Epithelial cell of esophagus (primary cell): ENCODE data around the gene SH3PXD2A.

Experiments
- DNase-seq: peaks from one replicate; pipeline ENCODE4 v3.0.0; 2010; ENCODE audit warnings: low read depth
- H3K4me3 ChIP-seq: 2 replicates; pipeline ENCODE4 v1.5.1; 2011; ENCODE audit warnings: mild to moderate bottlenecking, low read length, control low read depth
- TF ChIP-seq, protein P1 (sequence below): IDR thresholded peaks from 2 replicates; pipeline ENCODE4 v1.5.1; 2011; ENCODE audit warnings: low read depth, mild to moderate bottlenecking, low read length, control low read depth, inconsistent platforms; ENCODE audit not compliant: insufficient read depth; ENCODE audit errors: missing control alignments

The SH3PXD2A gene

DNA sequence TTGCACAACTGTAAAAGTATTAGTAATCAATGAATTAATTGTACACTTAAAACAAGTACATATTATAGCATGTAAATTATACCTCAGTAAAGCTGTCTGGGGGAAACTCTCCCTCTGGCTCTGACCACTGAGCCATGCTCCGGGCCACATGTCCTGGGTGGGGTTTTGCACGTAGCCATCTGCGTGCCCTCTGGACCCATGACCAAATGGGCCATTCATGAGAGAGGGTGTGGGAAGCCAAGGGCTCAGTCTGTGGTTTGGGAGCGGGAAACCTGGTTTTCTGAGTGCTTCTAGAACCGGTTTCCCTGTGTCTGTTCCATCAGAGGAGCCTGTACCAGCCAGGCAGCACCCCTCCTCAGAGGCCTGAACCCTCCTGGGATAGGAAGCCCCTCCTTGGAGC is 143.2 kb downstream of the SH3PXD2A start:
- no peak overlapping the region for H3K4me3 ChIP-seq
- TF ChIP-seq, protein P1, sequence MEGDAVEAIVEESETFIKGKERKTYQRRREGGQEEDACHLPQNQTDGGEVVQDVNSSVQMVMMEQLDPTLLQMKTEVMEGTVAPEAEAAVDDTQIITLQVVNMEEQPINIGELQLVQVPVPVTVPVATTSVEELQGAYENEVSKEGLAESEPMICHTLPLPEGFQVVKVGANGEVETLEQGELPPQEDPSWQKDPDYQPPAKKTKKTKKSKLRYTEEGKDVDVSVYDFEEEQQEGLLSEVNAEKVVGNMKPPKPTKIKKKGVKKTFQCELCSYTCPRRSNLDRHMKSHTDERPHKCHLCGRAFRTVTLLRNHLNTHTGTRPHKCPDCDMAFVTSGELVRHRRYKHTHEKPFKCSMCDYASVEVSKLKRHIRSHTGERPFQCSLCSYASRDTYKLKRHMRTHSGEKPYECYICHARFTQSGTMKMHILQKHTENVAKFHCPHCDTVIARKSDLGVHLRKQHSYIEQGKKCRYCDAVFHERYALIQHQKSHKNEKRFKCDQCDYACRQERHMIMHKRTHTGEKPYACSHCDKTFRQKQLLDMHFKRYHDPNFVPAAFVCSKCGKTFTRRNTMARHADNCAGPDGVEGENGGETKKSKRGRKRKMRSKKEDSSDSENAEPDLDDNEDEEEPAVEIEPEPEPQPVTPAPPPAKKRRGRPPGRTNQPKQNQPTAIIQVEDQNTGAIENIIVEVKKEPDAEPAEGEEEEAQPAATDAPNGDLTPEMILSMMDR: no peak
- no peak for DNase-seq

DNA sequence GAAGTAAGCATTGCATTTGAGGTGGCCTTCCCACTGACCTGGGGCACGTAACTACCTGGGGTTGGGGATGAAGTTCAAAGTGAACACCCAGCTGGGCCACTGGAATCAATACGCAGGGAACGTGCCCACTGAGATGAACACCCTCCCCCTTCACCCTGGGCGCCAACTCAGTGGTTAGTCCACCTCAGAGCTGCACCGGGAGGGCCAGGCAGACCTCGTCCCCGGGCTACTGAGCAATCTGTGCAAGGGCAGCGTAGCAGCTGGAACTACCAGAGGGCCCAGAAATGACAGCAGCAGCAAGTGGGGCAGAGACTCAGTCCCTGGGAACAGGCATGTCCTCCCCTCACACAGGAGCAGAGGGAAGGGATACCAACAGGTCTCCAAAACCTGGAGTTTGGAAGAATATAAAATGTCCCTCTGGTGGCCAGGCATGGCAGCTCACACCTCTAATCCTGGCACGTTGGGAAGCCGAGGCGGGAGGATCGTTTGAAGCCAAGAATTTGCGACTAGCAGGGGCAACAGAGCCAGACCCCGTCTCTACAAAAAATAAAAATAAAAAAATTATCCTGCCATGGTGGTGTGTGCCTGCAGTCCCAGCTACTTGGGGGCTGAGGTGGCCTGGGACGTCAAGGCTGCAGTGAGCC is 143.9 kb downstream of the SH3PXD2A start:
- no peak overlapping the region for H3K4me3 ChIP-seq
- TF ChIP-seq, protein P1: peak; percentile 21
- no peak for DNase-seq

DNA sequence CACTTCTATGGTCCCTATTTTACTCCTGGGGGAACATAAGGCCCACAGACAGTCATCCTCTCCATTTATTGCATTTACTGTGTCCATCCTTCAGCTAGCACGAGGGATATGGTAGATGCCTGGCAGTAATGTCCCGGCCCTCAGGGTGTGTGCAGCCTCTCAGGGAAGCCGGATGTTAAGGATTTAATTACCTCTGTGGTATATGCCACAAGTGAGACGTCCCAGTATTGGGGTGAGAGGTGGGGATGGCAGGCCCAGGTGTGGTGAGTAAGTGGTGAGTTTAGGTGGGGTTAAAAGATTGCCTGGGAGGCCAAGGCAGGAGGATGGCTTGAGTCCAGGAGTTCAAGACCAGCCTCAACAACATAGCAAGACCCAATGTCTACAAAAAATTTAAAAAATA is 144.9 kb downstream of the SH3PXD2A start:
- H3K4me3 ChIP-seq: no peak overlapping the region
- DNase-seq: no peak
- TF ChIP-seq, protein P1: no peak

DNA sequence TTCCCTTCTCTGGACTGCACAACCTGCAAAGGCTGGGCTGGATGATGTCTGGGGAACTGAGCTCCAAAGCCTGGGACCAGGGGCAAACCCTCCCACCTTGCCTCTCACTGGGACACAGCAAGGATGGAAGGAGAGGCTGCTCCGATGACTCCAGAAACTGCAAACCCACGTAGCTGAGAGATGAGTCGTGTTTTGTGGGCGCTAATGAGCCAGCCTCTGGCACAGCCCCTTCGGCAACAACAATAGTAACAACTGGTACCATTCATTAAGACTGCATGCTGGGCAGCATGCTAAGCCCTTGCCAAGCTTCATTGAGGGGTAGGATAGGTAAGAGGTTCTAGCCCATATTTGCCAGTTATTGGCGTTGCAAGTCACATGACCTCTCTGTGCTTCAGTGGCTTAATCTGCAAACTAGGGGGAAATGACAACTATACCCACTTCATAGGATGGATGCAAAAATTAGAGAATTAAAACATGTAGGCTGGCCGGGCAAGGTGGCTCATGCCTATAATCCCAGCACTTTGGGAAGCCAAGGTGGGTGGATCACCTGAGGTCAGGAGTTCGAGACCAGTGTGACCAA is 145.9 kb downstream of the SH3PXD2A start:
- DNase-seq: peak; percentile 50
- TF ChIP-seq, protein P1: no peak

DNA sequence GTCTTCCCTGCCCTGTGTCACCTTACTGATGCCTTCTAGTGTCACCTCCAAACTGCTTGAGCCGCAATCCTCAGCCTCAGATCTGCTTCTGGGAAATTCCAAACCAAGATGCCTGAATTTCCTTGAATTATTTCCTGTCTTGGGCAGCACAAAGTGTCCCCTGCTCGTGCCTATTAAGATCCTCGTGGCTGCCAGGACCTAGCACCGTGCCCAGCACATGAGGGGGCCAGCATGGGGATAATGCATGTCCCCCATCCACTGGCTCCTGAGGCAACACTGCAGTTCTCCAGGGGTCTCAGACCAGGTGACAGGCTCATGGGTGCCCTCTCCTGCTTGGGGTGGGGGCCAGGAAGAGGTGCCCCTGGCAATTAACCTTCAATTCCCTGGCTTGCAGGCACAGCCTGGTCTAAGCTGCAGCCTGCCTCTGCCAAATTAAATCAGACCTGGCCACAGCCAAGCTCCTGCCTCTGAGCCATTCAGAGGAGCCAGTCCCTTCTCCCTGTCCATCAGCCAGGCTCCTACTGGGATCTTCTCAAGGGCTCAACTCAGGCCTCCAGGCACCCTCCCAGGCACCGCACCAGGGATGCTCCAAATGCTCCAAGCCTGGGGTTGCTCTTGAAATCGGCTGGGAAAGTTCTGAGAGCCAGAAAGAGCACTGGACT is 146.6 kb downstream of the SH3PXD2A start:
- DNase-seq: no peak
- H3K4me3 ChIP-seq: no peak overlapping the region
- TF ChIP-seq, protein P1: no peak

More for the DNA sequence above, 145.9 kb downstream of the SH3PXD2A start:
- H3K4me3 ChIP-seq: no peak overlapping the region

DNA sequence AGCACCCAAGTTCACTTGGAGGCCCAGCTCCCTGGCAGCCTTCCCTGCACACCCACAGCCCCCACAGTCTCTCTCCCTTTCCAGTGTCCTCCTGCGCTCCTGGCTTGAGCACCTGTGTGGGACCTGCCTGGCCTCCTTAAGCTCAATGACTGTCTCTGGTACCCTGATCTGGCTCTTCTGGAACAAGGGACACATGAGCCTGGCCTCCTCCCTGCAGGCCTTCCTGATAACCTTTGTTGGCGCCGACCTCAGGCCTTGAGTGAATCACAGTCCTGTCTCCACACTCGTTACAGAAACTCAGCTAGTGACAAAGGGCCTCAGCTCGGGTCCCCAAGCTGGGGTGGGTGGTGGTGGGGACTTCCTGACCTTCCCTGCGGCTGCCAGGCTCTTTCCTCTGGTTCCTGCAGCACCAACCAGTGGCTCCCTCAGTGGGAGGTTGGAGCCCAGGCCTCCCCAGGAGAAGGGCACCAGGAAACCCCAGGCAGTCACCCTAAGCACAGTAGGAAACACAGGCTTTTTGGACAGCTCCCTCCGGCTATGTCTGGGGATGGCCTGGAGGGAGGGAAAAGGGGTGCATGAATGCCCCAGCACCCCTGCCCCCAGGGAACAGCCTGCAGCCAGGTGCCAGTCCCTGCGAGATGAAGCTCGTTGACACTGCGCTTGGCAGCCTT is 147.3 kb downstream of the SH3PXD2A start:
- DNase-seq: no peak
- TF ChIP-seq, protein P1: no peak
- H3K4me3 ChIP-seq: no peak overlapping the region
